HL-60/S4 treated with retinoic acid at 250 ng/mL for 4 days and 3 days (cell line): ENCODE measurements around the gene DCC.

Source experiments
- in situ Hi-C: fragments of 300-500 bp; cut with MboI; formaldehyde crosslinking; loops from 2 replicates; pipeline ENCODE4 v1.7.0; 2022; ENCODE audit warnings: low sequenced_read_pairs

Gene DCC

DNA sequence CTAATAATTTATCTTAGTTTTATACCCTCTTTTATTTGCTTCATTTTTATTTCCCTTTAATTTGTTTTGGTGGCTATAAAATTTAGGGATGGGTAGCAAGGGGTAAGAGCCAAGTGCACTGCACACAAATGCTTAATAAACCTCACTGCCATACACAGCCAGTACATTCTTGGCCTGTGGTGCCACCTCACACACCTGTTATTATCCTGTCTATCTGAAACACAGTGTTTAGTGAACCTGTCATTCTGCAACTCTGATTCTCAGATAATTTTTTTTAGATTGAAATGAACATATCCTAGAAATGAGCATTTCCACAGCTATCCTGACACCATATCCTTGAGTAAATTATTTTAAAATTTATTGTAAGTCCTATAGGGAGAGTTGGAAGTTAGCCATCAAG is 807.5 kb downstream of the DCC start:
- in situ Hi-C loops: no loop called here

- in situ Hi-C loops: no loop called here
Observed at GRCh38 chr18:53148123-53148522, 808.1 kb downstream of the DCC start.

GRCh38 chr18:53152476-53152875 is 812.5 kb downstream of the DCC start:
- in situ Hi-C loops: no loop called here

GRCh38 chr18:53153281-53153680 is 813.3 kb downstream of the DCC start:
- in situ Hi-C loops: no loop called here

- in situ Hi-C loops: no loop called here
Observed at GRCh38 chr18:53153800-53154199, 813.8 kb downstream of the DCC start.

- in situ Hi-C loops: no loop called here
Observed at GRCh38 chr18:53165770-53166169, 825.8 kb downstream of the DCC start.

GRCh38 chr18:53169346-53169745 is 829.3 kb downstream of the DCC start:
- in situ Hi-C loops: no loop called here

- in situ Hi-C loops: no loop called here
Observed at GRCh38 chr18:53191634-53192033, 851.6 kb downstream of the DCC start.

DNA sequence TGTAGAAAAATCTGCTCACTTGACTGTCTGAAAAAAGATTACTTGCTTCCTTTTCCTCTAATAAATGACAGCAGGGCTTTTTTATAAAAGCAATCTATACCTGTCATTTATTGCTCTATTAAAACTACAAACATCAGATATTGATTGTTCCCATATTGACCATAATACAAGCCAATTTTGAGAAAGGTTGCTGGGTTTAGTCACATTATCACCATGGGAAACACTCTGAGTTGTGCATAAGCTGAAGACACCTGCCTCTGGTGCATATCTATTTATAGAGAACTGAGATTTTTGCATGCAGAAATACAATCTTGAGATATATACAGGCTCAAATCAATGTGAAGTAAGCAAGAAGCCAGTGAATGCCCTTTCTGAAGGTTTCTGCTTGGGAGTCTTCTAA is 853.9 kb downstream of the DCC start:
- in situ Hi-C loops: no loop called here

DNA sequence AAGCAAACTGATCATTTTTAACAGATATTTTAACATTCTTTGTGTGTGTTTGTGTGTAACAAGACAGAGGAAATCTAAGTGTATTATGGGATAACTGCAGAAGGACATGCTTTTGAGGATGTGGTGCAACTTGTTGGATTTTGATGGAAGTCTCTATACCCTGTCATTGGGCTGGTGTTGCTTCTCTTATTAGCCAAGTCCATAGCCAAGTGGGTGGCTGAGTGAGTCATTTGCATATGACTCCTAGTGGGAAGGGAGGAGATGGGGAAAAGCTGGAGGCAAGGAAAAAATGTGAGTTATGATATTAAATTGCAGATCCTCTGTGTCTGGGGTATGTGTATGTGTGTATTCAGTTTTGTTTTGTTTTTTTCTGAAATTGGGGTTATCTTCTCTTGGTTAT is 879.9 kb downstream of the DCC start:
- in situ Hi-C loops: no loop called here

- in situ Hi-C loops: no loop called here
Observed at GRCh38 chr18:53224128-53224778, 884.3 kb downstream of the DCC start.

GRCh38 chr18:53225567-53226325 is 885.7 kb downstream of the DCC start:
- in situ Hi-C loops: no loop called here

- in situ Hi-C loops: no loop called here
Observed at GRCh38 chr18:53234610-53235009, 894.6 kb downstream of the DCC start.

GRCh38 chr18:53241161-53241560 is 901.2 kb downstream of the DCC start:
- in situ Hi-C loops: no loop called here

GRCh38 chr18:53253789-53254188 is 913.8 kb downstream of the DCC start:
- in situ Hi-C loops: no loop called here

- in situ Hi-C loops: no loop called here
Observed at GRCh38 chr18:53254265-53254664, 914.3 kb downstream of the DCC start.

DNA sequence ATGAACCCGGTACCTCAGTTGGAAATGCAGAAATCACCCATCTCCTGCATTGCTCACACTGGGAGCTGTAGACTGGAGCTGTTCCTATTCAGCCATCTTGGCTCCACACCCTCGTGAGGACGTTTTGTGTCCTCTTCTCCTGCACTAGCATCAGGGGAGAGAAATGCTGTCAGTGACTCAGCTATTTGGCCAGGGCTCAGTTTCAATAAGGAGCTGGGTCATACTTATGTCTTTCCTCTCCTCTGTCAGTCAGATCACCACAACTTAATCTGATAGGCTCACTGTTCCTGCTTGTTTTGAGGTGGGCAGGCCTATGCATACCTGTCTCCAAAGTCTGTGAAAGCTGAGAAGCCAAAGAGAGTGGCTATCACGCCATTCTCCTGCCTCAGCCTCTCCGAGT is 921.2 kb downstream of the DCC start:
- in situ Hi-C loops: no loop called here

DNA sequence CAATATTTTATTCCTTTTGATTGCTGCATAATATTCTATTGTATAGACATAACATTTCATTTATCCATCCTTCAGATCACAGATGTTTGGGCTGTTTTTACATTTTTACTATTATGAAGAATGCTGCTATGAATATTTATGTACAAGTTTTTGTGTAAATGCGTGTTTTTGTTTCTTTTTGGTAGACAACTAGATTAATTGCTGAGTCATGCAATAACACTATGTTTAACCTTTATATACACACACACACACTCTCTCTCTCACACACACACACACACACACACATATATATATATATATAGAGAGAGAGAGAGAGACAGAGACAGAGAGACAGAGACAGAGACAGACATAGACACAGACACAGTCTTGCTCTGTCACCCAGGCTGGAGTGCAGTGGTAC is 926.9 kb downstream of the DCC start:
- in situ Hi-C loops: no loop called here

- in situ Hi-C loops: no loop called here
Observed at GRCh38 chr18:53268455-53268854, 928.5 kb downstream of the DCC start.

GRCh38 chr18:53281406-53281805 is 941.4 kb downstream of the DCC start:
- in situ Hi-C loops: no loop called here

DNA sequence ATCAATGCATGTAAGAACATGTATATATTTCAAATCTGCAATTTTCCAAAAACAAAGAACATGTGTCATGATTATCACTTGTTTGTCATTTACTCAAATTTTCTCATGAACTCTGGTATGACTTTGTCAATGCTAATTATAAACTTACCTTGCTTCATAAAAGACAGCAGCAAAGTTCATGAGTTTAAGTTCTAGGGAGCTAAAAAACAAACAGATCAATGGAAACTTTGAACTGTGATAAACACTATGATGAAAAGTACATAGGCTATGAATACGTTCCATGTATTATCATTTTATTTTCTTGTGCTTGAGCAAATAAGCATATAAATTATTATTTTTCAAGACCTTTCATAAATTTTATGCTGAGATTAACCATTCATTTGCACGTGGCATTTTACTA is 943.7 kb downstream of the DCC start:
- in situ Hi-C loops: no loop called here

DNA sequence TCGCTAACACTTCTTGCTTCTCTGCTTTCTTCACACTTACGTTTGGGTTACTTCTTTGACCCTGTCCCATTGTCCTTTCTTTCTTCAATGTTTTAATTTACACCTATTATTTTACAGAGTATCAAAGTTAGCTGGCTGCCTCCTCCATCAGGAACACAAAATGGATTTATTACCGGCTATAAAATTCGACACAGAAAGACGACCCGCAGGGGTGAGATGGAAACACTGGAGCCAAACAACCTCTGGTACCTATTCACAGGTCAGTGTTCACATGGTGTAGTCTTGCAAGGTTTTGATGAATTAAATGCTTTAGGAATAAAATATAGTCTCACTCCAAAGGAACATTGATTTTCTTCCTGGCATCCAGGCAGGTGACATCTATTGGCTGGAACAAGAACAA is 965.5 kb downstream of the DCC start:
- in situ Hi-C loops: no loop called here

- in situ Hi-C loops: no loop called here
Observed at GRCh38 chr18:53319628-53320027, 979.6 kb downstream of the DCC start.
